IPS-18c (cell line): ENCODE results near the gene RPGRIP1.
"Not testable (repeated sequence)": the region's sequence is repeated elsewhere in the genome, so short reads cannot be mapped to it uniquely, and the experiment has no call there.

Source experiments
- H3K4me3 ChIP-seq: 2 replicates; pipeline ENCODE4 v1.7.0; 2013; ENCODE audit warnings: low read depth, mild to moderate bottlenecking, low read length, moderate library complexity; ENCODE audit not compliant: insufficient read depth
- H3K9me3 ChIP-seq: one replicate; pipeline ENCODE4 v1.6.1; 2013; ENCODE audit warnings: mild to moderate bottlenecking, low read length, moderate library complexity; ENCODE audit not compliant: control insufficient read depth, insufficient read depth

The RPGRIP1 gene

DNA sequence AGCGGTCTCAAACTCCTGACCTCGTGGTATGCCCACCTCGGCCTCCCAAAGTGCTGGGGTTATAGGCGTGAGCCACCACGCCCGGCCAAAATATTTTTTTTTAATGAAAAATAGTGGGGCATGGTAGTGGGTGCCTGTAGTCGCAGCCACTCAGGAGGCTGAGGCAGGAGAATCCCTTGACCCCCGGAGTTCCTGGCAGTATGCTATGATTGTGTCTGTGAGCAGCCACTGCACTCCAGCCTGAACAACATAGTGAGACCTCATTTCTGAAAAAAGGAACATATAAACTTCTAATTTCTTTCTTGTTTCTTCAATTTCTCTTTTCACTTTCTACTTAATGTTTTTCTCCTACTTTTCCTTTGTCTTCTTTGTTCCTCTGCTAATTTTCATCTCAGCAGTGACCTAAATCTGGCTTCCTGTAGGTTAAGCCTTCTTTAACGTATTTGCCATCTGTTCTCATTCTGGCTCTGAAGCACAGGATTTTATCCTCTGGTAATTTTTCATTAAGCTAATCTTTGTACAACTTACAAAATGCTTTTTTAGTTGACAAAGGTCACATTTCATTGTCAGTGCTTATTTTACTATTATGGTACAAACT lies 4.5 kb upstream of the RPGRIP1 start:
- no peaks in the 10 kb centered on the region for H3K9me3 ChIP-seq
- no peak overlapping the region for H3K4me3 ChIP-seq

GRCh38 chr14:21278632-21279031 lies 1.3 kb upstream of the RPGRIP1 start:
- Histone ChIP-seq H3K9me3 (no peaks in the 10 kb centered on the region), H3K4me3 (no peak overlapping the region)

DNA sequence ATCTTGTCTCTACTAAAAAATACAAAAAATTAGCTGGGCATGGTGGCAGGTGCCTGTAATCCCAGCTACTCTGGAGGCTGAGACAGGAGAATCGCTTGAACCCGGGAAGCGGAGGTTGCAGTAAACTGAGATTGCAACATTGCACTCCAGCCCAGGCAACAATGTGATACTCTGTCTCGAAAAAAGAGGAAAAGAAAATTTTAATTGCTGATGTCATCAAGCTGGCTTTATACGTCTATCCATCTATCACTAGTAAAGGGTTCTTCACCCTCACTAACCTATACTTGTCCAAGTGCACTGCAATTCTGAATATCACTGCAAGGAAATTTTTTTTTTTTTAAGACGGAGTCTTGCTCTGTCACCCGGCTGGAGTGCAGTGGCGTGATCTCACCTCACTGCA lies 2.0 kb downstream of the RPGRIP1 start:
- not testable (repeated sequence) for H3K9me3 ChIP-seq, H3K4me3 ChIP-seq

GRCh38 chr14:21286516-21286915 lies 6.6 kb downstream of the RPGRIP1 start:
- H3K4me3 ChIP-seq, H3K9me3 ChIP-seq: not testable (repeated sequence)

- H3K4me3 ChIP-seq, result no peak overlapping the region
- H3K9me3 ChIP-seq, result no peaks in the 10 kb centered on the region
Measured at GRCh38 chr14:21287168-21287567, 7.3 kb downstream of the RPGRIP1 start.

- not testable (repeated sequence) for H3K9me3 ChIP-seq, H3K4me3 ChIP-seq
Measured at GRCh38 chr14:21294026-21294425, 14.1 kb downstream of the RPGRIP1 start.

- no peaks in the 10 kb centered on the region for H3K9me3 ChIP-seq
- no peak overlapping the region for H3K4me3 ChIP-seq
Measured at GRCh38 chr14:21298358-21298757, 18.5 kb downstream of the RPGRIP1 start.

DNA sequence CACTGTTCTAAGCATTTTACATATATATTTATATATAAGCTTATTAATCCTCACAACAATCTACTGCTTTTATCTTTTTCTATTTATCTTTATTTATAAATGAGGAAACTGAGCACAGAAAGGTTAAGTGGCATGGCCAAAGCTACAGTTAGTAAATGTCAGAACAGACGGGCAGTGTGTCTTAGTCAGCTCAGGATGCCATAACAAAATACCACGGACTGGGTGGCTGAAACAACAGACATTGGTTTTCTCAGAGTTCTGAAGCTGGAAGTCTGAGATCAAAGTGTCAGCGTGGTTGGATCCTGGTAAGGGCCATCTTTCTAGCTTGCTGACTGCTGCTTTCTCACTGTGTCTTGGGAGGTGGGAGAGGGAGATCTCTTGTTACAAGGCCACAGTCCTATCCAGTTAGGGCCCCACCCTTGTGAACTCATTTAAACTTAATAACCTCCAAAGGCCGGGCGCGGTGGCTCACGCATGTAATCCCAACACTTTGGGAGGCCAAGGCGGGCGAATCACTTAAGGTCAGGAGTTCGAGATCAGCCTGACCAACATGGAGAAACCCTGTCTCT lies 19.8 kb downstream of the RPGRIP1 start:
- no peaks in the 10 kb centered on the region for H3K9me3 ChIP-seq
- H3K4me3 ChIP-seq, result no peak overlapping the region

DNA sequence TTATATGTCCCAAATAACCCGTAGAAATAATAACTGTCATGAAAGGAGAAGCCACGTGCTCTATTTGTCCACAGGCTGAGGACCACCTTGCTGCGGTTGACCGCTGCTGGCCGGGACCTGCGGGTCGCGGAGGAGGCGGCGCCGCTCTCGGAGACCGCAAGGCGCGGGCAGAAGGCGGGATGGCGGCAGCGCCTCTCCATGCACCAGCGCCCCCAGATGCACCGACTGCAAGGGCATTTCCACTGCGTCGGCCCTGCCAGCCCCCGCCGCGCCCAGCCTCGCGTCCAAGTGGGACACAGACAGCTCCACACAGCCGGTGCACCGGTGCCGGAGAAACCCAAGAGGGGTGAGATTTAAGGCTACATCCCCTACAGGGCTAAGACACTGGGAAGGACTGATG lies 21.0 kb downstream of the RPGRIP1 start:
- Histone ChIP-seq H3K9me3 (no peaks in the 10 kb centered on the region), H3K4me3 (peak overlapping the region; percentile 42; the same call in 1 of the 2 replicates)

GRCh38 chr14:21302013-21302835 lies 22.3 kb downstream of the RPGRIP1 start:
- Histone ChIP-seq H3K4me3 (no peak overlapping the region), H3K9me3 (no peaks in the 10 kb centered on the region)

- not testable (repeated sequence) for H3K9me3 ChIP-seq, H3K4me3 ChIP-seq
Measured at GRCh38 chr14:21302836-21303140, 22.9 kb downstream of the RPGRIP1 start.

DNA sequence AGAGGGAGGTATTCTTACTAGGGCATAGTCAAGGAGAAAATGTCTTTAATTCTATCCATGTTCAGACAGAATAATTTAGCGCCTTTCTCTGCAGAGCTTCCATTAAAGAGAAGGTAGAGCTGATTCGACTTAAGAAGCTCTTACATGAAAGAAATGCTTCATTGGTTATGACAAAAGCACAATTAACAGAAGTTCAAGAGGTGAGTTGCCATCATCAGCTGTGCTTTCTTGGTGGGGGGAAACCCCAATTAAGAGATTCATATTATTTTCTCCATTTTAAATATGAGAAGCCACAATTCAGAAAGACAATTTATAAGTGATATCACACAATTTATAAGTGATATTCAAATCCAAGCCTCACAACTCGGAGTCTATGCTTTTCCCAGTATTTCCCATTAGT lies 27.8 kb downstream of the RPGRIP1 start:
- no peak overlapping the region for H3K4me3 ChIP-seq
- H3K9me3 ChIP-seq, result no peaks in the 10 kb centered on the region

- Histone ChIP-seq H3K9me3 (no peaks in the 10 kb centered on the region), H3K4me3 (peak overlapping the region; percentile 50)
Measured at GRCh38 chr14:21308132-21308478, 28.2 kb downstream of the RPGRIP1 start.

DNA sequence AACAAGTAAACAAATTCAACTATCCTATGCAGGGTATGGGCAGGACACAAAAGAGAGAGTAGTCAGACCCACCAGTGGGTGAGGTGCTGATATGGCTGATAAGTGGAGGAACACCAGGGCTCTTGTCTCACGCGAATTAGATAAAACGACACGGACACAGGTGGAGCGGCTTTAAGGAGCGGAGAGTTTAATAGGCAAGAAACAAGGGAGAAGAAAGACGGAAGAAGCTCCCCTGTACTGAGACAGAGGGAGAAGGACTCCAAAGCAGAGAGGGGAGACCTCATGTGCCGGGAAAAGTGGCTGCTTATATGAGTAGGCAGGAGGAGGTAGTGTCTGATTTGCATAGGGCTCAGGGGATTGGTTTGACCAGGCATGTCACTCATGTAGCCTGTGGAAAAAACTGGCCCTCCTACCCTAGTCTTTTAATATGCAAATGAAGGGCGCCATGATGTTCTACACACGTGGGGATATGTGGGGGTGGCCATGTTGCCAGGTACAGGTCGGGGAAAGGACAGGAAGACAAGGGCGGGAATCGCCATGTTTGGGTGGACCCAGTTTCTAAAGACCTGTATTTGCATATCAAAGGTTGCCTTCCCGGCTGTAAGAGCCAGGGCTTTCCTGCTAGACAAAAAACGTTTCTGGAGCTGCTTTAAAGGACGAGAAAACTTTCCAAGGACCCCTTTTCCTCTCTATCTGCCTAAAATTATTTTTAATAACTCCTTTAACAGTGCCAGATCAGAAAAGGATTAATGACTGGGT lies 28.8 kb downstream of the RPGRIP1 start:
- Histone ChIP-seq H3K9me3 (no peaks in the 10 kb centered on the region), H3K4me3 (peak overlapping the region; percentile 50)

DNA sequence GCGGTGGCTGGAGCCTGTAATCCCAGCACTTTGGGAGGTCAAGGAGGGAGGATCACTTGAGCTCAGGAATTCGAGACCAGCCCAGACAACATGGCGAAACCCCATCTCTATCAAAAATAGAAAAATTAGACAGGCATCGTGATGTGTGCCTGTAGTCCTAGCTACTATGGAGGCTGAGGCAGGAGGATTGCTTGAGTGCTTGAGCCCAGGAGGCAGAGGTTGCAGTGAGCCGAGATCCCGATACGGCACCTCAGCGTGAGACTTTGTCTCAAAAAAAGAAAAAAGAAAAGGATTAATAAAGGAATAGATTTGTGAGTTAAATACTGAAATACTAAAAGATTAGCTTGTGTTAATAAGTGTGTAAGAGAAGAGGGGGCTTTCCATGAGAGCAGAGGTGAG lies 29.4 kb downstream of the RPGRIP1 start:
- Histone ChIP-seq H3K9me3 (no peaks in the 10 kb centered on the region), H3K4me3 (no peak overlapping the region)

GRCh38 chr14:21309956-21310355 lies 30.1 kb downstream of the RPGRIP1 start:
- H3K4me3 ChIP-seq, result no peak overlapping the region
- no peaks in the 10 kb centered on the region for H3K9me3 ChIP-seq

GRCh38 chr14:21311614-21312013 lies 31.7 kb downstream of the RPGRIP1 start:
- Histone ChIP-seq H3K4me3 (no peak overlapping the region), H3K9me3 (no peaks in the 10 kb centered on the region)

- Histone ChIP-seq H3K4me3 (no peak overlapping the region), H3K9me3 (no peaks in the 10 kb centered on the region)
Measured at GRCh38 chr14:21313512-21313911, 33.6 kb downstream of the RPGRIP1 start.
